NCI-H82 (cell line): Measurements from ENCODE around the gene SLCO3A1.
A peak's percentile ranks its signal among the peaks of the same experiment; 100 is the strongest.

Experiments used
- DNase-seq: peaks from one replicate; lab custom pipeline; 2025; lab: John Stamatoyannopoulos, UW

Gene SLCO3A1

DNA sequence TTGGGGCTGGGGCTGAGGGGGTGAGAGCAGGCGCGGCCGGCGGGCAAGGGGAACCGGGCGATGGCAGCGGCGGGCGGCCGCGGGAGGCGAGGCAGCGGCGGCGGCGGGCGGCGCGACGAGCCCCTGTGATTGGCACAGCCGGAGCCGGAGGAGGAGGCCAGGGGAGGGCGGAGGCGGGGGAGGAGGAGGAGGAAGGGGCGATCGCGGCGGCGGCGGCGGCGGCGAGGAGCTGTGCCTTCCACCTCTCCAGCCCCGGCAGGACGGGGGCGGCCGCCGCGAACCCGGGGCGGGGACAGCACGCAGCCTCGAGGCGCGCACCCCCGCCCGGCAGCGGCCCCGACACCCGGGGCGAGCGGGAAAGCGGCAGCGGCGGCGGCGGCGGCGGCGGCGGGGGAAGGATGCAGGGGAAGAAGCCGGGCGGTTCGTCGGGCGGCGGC, at the start of gene SLCO3A1:
SLCO3A1 (plus strand) TSS at position 198 of the 437 bp plus-strand sequence.
- DNase-seq = peak; percentile 64

DNA sequence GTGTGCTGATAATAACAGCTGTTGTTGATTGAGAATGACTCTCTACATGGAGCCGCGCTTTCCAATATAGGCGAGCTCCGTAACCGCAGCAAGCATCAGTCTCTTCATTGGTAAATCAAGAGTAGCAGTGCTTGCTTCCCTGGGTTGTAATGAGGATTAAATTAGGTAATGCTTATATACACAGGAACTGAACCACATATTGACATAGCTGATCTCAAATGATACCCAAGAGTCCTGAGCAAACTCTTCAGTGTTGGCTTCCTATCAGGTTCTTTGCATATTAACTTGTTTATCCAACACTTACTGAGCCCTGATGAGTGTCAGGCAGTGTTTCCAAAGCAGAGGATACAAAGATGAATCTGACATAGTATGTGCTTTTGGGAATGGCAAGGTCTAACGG, 46.4 kb upstream of the SLCO3A1 start:
- no peak for DNase-seq

DNA sequence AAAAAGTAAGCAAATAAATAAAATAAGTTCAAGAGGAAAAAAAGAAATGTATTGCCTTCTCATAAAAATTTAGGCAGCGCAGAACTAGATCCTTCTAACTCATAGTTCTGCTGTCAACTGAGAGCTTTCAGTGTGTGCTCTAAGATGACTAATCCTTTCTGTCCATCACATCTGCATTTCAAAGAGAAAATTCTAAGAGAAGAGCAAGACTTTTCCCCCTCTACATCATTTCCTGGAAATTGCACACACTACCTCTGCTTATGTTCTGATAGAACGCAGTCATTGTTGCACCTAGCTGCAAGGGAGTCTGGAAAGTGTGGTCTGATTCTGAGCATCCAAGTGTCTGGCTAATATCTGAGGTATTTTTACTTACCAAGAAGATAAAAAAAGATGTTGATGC, 39.6 kb upstream of the SLCO3A1 start:
- DNase-seq = no peak

DNA sequence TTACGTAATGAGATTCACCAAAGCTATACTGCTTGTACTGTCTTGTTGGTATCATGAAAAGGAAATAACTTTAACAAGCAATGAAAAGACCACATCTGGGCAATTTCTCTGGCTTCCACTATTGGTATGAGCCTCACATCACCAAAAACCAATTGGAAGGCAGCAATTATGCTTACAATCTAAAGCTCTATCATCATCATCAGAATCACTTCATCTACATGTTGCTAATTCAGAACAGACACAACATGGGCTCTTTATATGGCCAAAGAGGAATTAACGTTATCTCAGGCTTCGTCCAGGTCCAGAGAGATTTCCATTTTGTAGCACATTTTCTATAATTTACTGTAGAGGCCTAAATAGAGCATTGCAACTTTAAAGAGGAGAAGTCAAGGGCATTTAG, 36.6 kb upstream of the SLCO3A1 start:
- DNase-seq = no peak

DNA sequence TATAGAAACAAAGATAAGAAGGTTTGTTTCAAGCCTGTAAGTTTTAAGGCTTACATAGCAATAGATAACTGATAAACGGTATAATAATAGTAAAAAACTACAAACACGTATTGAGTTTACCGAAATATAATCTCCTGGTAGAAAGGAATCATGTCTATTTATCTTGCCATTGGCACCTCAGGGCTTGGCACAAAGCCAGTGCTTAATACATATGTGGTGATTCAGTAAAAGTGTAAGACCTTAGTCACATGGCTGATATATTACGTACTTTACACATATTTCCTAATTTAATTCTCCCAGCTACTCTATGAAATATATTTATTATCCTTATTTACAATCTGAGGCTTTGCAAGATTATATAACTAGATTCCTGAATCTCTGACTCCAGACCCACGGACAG, 32.0 kb upstream of the SLCO3A1 start:
- no peak for DNase-seq

DNA sequence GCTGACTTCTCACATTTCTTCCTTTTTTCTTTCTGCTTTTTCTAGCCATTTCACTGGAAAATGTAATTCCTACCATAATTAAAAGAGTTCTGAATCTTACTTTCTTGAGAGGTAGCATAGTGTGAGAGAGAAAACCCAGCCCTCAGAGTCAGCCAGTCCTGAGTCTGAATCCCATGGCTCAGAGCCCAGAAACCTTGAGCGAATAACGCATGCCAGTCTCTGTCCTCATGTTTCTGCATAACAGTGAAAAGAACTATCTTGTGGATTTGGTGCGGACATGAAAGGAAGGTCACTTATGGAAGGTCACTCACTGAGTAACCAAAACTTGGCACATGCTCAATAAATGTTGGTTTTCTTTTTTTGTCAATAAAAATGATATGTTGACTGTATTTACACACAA, 29.3 kb upstream of the SLCO3A1 start:
- DNase-seq = no peak

DNA sequence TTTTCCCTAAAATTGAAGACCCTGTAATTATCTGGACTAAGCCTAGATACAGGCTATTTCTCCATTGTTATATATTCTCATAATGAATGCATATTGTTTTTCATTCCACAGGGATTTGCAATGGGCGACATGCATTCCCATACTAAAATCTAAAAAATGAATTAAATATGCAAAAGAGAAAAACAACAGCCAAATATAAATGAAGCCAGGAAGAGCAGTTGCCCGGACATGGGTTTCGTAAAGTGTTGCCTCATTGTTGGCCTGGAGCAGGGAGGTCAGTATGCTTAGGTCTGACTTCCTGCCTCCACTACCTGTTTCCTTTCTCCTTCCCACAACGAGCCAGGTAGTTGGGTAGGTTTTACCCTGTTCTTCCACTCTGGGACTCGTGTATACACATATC, 27.1 kb upstream of the SLCO3A1 start:
- DNase-seq = no peak

DNA sequence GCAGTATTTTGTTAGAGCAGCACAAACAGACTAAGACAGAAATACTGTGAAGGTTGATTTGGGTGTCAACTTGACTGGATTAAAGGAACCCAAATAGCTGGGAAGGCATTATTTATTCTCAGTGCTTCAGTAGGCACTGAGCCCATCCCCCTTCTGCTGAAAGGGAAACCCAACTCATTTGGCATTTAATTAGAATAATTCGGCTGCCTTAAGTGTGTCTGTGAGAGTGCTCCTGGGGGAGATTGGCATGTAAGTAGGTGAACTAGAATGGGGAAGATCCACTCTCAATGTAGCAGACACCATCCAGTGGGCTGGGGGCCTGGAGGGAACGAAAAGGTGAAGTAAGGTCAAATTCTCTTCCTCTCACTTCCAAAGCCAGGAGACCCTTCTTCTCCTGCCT, 20.5 kb upstream of the SLCO3A1 start:
- DNase-seq = no peak

DNA sequence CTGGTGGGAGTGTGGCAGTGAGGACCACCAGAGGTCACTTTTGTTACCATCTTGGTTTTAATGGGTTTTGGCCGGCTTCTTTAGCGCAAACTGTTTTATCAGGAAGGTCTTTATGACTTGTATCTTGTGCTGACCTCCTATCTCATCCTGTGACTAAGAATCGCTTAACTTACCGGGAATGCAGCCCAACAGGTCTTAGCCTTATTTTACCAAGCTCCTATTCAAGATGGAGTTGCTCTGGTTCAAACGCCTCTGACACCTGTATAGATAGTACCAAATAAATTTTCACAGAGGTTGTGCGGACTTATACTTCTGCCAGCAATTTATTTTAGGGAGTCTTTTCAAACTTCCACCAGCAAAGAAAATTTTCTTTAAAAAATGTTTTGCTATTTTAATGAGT, 13.6 kb upstream of the SLCO3A1 start:
- DNase-seq = no peak

DNA sequence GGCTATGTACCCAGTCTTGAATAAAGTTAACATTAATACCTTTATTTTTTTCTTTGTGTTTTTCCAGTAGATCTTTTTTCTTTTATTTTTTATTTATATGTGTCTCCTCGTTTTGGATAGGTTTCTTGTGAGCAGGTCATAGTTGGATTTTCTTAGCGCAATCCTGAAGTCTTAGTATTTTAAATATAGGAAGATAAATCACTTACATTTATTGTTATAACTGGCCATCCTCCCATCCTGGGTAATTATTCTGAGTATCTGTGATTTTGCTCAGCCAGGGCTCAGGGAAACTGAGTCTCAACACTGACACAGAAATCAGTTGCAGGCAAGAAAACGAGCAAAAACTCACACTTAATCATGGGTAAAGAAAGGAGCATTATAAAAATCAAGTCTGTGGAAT, 11.6 kb upstream of the SLCO3A1 start:
- no peak for DNase-seq

DNA sequence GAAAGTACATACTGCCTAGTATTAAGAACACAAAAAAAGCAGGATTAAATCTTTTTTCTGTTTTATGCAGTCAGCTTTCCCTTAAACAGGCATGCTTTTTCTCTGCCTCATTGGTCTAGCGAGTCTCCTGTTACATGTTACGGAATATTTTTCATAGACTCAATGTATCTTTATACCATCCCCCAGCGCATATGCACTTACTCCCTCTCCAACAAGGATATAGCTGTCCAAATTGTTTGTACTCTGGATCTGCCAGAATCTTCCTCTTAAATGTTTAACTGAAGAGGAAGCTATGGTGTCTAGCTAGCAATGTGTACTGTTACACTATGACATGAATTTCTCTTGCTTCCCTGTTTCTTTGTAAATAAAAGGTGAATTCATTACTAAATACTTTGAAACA, 9.2 kb upstream of the SLCO3A1 start:
- no peak for DNase-seq

DNA sequence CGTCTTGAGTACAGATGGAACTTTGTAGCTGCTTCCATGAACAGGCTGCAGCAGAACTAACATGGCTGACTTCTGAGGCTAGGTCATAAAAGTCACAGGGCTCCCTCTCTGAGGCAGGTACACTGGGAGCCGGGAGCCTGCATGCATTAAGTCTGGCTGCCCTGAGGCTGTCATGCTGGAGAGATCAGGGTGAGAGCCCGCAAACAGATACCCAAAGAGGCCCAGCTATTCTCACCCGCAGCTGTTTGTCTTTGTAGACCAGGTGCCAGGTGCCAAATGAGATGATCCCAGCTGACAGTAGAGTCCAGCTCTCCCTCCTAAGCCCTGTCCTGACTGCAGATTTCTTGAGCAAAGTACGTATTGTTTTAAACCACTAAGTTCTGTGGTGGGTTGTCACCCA, 8.6 kb upstream of the SLCO3A1 start:
- DNase-seq = peak; percentile 22

DNA sequence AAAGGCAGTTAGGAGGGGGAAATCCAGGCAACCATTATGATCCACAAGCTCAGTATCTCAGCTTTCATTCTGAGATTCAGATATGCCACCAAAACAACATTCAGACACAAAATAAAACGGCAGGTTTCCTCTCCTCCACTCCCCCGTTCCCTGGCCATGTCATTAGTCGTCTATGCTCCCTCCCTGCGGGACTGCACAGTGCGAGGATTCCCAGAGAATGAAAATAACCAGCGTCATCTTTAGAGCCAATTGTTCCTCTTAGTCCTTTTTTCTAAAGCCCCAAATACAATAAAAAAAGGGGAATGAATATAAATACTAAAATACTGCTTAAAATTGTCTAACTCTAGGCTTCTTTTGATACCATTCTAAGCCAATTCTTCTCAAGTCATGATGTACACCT, 7.8 kb upstream of the SLCO3A1 start:
- DNase-seq = no peak

DNA sequence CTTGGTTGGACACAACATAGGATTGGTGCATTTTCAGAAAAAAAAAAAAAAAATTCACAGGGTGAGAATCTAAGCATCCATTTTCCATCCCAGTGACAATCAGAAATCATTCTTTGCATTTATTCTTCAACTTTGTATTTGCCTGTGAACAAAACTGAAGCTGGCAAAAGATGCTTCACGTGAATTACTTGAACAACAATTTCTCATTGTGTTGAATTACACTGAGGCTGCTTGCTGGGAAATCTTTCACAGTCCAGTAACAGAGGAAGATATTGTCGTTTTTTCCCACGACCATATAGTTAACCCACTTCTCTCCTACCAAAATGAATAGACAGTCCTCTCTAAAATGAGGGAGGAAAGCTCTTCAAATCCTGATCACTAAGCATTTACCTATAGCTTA, 4.3 kb upstream of the SLCO3A1 start:
- DNase-seq = no peak

DNA sequence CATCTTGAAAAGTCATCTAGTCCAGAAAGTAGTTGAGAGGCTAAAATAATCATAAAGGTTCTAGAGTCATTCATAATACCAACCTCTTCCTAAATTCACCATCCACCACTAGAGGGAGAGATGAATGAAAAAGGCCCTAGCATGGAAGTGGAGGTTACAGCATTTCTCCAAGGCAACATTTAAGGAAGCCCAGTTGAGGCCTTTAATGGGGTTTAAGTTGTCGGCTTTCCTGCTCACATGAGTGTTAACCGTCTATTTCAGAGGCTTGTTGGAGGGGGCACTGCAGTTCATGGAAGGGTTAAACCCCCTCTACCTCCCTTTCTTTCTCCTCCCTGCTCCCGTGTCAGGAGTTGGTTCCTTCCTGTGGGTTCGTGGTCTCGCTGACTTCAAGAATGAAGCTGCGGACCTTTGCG, 3.8 kb upstream of the SLCO3A1 start:
- peak; percentile 50 for DNase-seq

DNA sequence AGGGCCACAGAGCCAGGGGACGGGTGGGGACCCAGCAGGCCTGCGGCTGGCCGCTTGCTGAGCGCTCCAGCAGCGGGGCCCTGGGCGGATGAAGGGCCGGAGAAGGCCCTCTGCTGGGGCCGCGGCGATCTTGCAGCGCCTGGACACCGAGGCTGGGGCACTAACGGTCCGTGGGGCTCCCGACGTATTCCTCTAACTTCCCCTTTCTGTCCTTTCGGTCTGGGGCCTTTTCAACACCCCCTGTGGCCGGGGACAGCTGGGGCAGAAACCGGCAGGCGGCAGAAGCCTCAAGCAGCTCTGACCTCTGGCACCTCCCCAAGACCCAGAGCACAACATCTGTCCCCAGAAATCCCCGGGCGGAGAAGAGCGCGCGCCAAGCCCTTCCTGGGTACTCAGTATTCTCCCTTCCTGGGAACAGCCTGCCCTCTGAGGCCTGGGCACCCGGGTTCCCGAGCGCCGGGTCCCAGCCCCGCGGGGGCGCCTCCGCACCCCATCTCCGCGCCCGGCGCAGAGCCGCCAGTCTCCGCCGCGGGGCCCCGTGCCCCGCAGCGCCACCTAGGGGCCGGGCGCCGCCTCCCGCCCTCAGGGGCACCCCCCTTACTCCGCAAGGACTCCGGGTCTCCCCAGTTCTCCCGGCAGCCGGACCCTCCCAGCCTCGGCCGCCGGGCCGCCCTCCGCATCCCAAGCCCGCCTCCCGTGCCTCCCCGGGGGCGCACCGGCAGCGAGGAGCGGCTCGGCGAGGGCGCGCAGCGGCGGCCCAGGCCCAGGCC, 582 bp upstream of the SLCO3A1 start:
- DNase-seq = peak; percentile 50

DNA sequence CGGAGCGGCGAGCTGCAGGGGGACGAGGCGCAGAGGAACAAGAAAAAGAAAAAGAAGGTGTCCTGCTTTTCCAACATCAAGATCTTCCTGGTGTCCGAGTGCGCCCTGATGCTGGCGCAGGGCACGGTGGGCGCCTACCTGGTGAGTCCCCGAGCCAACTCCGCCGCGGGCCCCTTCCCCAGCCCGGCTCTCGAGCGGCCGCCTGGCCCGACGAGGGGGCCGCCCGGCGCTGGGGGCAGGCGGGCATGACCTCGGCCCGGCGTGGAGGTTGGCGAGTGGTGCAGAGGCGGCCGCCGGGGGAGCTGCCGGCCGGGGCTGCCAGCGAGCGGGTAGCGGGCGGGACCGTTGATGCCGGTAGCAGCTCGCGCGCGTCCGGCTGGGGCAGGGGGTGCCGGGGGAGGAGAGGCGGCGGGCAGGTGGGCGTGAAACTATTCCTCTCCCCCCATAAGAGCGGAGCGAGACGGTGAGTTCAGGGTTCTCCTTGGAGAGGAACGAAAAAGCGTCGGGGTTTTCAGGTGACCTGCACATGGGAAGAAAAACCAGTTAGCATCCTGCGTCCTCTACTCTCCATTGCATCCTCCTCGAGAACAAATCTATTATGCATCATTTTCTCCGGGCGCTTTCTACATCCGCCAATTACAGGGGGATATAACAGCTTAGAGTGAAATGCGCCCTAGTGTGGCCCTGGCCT, 585 bp downstream of the SLCO3A1 start:
- DNase-seq = peak; percentile 25

DNA sequence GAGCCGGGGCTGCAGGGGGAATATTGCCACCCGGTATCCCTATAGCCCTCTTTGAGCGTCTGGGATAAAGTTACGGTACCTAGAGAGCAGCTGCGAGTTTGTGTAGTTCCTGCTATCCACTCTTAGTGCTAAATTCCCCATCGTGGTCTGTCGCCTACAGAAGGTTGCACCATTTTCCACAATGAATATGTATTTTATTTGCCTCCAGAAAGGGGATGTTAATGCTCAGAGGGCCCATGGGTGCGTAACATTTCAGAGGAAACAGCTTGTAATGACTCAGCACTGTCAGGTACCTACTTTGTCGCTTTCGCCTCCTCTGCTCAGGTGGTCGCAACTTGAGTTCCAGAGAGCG, 1.1 kb downstream of the SLCO3A1 start:
- DNase-seq = no peak

DNA sequence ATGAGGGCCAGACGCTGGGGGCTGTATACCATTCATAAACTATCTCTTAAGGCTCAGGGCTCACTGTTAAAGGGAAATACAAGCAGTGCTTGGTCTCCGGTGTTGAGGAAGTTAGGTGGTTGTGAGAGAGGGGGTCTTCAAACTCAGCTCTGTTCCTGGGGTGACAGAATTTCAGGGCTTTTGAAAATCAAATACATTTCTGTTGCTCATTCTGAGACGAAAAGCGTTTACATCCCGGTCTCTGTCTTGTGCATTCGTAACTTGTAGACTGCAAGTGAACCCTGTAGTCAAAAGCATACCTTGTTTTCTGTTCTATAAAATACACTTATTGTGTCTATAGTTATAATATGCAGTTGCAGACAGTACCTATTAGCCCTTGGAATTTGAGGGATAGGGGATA, 1.7 kb downstream of the SLCO3A1 start:
- no peak for DNase-seq

DNA sequence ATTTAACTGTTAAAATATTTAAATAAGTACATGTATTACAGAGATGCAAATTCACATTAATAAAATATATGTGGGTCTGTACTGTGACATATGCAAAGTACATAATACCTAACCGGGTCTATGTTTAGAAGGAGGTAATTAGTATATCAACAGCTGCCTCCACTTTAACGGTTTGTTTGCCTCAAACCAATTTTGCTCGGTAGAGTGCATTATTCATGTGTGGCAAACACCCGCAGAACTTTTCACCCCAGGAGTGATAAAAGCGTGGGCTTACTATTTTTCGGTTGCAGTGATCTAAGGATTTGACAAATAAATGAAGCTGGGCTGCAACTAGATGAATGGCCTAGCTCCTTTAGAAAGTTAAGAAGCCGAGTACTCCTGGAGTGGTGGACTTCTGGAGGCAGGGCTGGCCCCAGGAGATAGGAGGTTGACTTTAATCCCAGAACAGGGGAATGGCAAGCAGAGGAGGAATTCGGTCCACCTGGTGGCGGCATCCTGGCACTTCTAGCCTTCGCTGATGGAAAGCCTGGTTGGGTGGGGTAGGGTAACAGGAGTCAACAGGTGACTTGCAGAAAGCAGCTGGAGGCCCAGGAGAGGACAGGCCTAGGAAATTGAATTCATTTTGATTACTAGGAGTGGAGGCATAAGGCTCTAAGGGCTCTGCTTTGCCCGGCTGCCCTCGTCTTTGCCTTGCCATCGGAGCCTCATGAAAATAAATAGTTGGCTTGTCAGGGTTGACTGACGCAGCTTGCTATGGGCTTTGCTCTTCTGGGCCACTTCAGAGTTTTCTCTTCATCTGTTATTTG, 2.4 kb downstream of the SLCO3A1 start:
- DNase-seq = peak; percentile 30

DNA sequence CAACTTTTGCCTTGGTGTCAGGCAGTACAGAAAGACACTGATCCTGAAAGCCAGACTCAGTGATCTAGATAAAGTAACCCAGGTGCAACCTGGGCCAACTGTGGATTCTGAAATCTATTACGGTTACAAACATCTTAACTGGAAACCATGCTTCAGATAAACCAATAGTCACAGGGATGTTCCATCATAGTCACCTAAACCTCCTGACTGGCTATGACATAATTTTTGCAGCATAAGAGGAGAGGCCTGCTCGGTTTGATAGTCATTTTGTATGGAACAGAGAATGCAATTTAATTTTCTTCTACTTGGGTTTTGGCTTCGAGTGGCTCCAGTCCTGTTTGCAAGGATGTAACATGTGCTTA, 3.7 kb downstream of the SLCO3A1 start:
- DNase-seq = no peak

DNA sequence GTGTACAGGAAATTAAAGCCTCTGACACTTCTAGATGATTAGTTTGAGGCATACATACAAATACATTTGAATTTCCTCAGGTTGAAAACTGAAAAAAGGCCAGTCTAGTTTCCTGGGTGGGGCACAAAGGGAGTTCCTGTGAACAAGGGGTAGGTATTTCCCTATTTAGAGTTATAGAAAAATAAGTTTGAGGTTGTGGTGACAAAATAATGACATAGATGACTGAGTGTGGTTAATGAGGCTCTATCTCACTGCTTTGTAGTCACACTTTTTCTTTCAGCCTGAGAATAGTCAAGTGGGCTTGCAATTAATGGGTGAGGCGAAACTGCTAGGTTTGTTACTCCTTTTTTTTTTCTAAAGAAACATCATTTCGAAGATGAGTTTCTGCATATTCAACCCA, 4.3 kb downstream of the SLCO3A1 start:
- no peak for DNase-seq

DNA sequence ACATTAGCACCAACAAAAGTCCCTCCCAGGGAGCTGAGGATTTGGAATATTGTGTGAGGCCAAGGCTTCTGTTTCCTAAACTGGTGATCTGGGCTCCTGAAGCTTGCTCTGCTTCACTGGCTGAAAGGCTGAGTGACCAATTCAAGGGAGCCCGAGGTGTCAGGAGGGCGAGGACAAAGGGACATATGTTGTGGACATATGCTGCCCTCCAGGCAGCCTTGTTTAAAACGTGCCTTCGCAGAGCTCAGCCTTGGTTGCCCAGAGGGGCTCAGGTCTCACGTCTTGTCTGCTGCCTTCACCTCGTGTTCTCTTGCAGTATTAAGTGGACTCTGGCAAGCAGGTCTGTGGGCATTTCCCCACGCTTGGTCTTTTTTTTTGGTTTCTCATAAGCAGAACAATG, 7.0 kb downstream of the SLCO3A1 start:
- DNase-seq = no peak
